HG03280 (cell line): ENCODE measurements around the gene ARHGAP44.
"Not testable (repeated sequence)": the region's sequence is repeated elsewhere in the genome, so short reads cannot be mapped to it uniquely, and the experiment has no call there.

Experiments
- ATAC-seq: cut with Tn5 transposase; IDR thresholded peaks from one replicate; pipeline ENCODE4 v1.9.1; 2021; ENCODE audit warnings: mild to moderate bottlenecking, moderate library complexity; ENCODE audit not compliant: unreplicated experiment

The ARHGAP44 gene

DNA sequence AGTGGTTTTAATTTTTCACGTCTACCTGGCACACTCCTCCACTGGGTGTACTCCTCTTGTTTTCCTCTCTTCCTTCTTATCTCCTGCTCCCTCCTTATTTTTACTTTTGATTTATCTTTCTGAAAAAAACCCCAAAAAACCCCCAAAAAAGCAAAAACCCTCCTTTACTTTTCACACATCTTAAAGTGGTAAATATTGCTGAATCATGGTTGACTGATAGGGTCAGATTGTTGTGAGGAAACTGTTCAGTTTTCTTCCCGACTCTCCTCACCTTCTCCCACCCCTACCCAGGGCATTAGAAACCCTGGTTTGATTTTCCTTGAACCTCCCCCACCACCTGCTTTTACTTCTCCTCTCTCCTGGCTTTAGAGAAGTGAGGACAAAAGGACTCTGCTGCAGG, 25.4 kb downstream of the ARHGAP44 start:
- no peak for ATAC-seq

DNA sequence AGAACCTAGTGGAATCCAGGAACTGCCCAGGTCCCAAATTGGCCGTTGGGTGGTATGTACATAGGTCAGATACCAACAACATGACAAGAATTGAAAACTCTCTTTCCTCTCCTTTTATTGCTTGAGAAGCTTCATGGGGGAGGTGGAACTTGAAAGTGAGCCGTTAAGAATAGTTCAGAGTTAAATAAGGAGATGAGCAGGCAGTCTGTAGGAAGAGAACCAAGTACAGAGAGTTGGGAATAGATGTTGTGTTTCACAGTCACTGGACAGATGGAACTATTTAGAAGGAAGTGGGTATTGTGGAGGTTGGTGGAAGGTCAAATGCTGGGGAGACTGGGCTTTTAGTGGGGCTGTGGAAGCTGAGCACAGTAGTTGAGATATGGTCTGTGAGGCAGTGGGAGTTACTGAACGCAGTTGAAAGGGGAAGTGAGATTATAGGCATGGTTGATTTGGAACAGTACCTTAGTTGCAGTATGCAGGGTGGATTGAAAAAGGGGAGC, 26.4 kb downstream of the ARHGAP44 start:
- peak; percentile 99 for ATAC-seq

DNA sequence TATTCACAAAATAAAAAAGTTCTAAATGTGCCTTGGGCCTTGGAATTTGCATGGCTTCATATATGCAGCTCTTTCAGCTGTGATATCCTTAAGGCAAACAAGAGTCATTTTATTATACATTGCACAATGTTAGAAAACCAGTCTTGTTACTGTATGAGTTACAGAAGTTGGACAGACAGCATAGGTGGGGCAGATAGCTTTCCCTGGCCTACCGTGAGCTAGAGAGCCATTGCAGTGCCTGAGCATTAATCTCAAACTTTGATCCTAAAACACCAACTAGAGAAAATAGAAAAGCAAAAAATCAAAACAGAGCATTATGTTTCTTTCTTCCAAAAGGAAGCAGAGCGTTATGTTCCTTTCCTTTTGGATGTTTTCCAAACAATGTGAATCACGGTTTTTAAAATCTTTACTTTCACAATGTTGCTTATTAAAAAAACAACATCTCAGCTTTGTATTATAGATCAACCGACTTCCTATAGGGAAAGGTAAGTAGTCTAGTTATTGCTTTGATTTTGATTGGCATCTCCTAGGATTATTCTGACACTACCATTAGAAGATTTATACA, 32.2 kb downstream of the ARHGAP44 start:
- ATAC-seq: no peak

DNA sequence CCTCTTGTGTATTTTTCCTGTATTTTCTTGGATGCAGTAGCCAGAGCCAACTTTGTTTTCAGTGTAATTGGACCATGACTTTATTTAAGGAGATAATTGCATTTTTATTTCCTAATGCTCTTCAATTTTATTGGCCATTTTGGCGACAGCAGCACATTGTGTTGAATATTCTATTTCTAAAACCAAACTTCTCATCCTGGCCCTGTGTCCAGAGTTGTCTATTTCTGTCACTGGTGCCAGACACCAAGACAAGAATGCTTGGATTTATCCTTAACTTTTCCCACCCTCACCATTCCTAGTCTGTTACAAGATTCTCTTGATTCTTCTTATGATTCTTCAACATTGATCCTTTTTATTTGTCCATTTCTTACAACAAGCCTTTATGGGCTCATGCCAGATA, 37.1 kb downstream of the ARHGAP44 start:
- ATAC-seq: no peak

DNA sequence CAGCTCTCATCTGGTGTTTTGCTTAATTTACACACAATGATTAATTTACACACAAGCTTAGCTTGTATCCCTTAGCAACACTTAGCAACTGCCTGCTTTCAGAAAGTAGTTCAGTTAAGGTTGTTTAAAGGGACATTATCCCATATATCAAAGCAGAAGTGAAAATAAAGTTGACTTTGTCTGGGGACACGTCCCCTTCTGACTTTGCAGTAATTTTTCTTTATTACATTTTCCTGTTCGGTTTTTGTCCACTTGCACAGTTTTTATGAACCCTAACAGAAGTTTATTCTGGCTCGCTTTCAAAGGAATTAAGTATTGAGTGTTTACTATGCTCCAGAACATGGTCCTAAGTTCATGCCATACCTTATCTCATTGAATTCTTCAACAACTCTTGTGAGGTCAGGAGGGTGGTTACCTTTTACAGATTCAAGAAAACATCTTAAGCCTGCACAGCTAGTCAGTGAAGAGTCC, 41.5 kb downstream of the ARHGAP44 start:
- ATAC-seq: no peak

DNA sequence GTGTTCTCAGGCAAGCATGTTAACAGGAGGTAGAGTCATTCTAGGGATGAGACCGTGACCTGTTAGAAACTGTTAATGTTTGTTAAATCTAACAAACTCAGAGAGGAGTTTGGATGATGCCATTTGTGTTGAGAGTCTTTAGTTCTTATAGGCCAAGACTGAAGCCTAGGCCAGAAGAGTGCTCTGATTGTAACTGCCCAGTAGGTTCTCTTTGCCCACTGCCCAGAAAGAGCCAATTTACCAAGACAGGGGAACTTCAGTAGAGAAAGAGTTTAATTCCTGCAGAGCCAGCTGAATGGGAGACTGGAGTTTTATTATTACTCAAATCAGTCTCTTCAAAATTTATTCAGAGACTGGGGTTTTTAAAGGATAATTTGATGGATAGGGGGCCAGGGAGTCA, 42.5 kb downstream of the ARHGAP44 start:
- no peak for ATAC-seq

DNA sequence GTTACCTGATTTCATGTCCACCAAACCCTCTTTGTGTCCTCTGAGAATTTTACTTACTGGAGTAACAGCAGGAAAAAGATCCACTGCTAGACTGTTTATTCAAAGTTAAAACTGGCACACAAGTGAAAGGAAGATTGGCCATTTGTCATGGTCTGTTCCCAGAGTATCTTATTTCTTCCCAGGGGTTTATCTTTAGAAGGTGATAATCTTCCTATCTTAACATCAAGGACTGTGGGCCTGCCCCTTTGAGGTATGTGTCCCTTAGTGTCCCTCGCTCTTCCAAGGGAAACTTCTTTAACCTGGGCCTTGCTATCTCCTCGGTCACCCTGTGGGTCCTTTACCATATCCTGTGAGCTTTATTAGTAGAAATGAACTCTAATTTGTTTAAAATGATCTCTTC, 49.7 kb downstream of the ARHGAP44 start:
- ATAC-seq: no peak

DNA sequence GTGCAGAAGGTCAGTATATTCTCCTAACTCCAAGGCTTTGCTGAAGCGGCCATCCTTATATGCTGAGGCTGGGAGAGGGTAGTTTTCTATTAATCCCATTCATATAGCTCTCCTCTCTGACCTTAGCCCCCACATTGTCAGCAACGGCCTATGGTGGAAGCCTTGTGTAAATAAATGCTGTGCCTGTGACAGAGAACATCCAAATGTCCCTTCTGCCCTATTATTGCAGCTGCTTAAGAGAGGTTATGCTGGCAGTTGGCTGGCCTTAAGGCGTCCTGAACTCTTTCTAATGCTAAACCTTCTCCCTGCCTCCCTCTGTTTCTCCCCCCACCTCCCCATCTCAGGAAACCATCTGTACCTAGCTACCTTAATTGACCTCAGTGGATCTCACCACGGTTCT, 53.6 kb downstream of the ARHGAP44 start:
- ATAC-seq: no peak

DNA sequence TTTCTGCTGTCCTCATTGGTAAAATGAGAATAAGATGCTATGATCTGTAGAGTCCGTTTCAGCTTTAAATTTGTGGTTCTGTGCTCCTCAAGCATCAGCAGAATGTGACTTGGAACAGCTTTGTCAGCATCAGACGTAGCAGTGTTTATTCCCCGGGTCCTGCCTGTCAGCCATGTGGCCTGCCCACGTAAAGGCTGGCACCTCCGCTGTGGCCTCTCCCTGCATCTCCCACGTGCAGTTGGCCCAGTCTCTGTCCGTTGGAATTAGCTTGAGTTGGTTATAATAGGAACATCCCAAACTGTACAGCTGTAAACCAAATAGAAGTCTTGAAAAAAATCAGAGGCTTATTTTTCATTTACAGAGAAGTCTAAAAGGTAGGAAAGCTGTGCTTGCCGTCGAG, 61.7 kb downstream of the ARHGAP44 start:
- no peak for ATAC-seq

DNA sequence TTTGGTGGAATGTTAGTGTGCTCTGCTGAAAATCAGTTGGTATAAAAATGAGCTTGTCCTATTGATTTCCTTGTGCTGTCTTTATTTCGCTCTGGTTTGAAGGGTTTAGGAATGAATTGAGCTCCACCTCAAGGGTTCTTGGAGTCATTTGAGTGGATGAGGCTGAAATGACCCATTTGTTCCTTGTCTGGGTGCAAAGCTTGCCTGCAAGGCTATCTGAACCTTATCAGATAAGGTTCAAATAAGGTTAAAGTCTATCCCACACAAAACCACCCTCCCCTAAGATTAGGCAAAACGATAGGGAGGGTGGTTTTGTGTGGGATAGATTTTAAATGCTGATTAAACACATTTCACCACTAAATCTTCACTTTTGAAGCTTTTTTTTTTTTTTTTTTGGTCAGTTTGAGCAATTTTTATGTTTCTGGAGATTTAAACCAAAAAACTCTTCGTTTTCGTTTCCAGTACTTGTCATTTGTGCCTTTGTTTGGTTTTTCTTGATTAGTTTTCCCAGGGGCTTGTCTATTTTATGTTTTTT, 62.7 kb downstream of the ARHGAP44 start:
- no peak for ATAC-seq

DNA sequence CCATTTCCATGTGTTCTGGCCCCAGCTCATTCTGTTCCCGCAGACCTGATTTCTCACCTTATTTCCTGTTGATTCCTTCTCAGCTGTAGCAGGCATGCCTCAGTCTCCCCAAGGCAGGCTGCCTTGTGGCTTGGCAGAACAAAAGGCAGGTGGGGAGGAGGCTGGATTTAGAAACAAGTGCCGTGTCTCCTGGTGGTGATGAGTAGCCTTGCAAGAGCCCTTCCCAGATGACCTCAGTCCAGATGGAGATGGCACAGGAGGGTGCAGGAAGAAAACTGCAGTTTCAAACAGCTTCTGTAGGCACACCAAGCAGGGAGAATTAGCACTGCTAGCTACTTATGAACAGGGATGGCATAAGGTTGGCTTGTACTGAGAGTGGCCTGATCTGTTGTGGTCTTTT, 64.6 kb downstream of the ARHGAP44 start:
- no peak for ATAC-seq

DNA sequence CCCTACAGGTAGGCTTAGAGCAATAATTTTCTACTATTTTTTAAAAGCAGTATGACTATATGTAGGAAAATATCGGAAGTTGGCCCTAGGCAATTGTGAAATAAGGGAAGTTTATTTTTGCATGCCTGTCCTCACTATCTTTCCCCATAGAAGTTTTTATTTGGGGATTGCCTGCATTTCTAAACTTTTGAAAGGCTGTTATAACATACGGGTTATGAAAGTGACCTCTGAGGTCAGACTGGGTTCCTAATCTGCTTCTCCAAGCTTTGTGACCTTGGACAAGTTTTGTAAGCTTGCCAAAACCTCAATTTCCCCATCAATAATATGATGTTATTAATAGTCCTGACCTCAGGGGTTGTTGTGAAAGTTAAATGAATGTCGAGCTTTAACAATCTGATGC, 67.1 kb downstream of the ARHGAP44 start:
- ATAC-seq: no peak

DNA sequence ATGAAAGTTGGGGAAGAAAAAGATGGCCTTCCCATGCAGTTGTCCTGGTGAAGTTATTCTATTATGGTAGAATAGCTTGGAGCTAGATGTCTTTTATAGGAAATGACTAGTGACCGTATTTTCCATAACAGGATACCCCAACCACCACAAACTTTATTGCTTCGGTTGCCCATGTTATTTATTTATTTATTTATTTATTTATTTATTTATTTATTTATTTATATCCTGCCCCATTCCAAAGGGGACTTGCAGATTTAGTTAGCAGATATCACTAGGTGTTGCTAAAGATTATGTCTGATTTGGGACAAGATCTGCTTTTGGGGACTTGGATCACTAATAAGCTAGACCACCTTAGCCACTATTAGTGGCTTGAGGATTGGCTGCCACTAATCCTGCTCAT, 68.3 kb downstream of the ARHGAP44 start:
- no peak for ATAC-seq

DNA sequence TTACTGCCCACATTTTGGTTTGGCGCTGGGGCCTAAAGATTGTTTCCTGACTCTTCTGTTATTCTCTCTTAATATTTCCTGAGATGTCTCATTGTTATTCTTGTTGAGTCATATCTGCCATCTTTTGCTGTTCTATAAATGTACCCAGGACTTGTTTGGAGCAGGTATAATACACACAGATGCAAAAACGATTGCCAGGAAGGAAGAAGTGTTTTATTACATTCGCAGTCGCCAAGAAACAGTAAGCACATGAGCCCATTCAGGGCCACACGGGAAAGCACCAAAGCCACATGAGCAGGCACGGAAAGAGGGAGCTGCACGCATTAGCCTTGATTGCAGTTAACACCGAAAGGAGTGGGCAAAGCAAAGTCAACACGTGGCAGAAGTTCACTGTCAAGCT, 70.2 kb downstream of the ARHGAP44 start:
- ATAC-seq: peak; percentile 75

DNA sequence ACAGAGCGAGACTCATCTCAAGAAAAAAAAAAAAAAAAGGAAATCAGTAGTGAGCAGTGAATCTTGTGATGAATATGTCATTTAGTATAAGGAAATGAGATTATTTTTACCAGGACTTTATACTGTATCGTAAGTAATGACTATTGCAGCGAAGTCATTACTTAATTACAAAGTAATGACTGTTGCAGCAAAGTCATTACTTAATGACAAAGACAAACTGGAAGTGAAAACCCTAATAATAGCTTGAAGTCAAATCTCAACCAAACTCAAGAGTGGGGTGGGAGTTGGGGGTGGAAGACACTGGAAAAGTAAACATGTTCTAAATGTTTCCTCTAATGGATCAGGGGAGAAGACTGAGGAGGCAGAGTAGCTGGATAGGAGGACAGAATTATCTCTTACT, 76.5 kb downstream of the ARHGAP44 start:
- ATAC-seq: no peak

DNA sequence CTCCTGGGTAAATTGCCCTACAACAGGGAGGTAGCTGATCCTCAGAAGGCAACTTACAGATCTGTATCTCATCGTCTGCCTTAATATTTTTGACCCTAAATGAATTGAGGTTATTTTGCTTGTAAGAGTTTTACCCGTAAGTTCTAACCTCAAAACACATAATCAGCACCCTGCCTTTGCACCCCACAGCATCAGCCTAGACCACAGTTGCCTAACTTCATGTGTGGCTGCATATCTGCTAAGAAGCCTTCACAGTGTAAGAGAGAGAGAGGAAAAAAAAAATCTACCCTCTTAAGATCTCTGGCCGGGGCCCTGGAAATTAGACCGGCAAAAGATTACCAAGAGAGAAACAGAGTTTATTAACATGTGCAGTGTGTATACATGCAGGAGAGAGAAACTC, 76.9 kb downstream of the ARHGAP44 start:
- no peak for ATAC-seq

DNA sequence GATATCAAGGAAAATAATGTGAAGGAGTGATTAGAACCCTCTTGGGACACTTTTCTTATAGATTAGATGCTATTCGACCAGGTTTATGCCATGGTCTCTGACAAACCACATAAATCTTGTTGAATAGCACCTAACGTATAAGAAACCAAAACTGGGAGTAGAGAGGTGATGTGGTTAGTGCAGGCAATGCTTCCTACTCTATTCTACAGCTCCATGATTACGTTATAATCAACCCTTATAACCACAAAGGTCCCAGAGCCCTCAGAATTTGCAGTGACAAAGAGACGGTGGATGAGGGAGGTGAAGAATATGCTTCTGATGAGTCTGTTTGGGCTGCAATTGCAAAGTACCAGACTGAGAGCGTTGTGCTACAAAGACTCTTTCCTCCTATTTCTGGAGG, 78.4 kb downstream of the ARHGAP44 start:
- ATAC-seq: no peak

DNA sequence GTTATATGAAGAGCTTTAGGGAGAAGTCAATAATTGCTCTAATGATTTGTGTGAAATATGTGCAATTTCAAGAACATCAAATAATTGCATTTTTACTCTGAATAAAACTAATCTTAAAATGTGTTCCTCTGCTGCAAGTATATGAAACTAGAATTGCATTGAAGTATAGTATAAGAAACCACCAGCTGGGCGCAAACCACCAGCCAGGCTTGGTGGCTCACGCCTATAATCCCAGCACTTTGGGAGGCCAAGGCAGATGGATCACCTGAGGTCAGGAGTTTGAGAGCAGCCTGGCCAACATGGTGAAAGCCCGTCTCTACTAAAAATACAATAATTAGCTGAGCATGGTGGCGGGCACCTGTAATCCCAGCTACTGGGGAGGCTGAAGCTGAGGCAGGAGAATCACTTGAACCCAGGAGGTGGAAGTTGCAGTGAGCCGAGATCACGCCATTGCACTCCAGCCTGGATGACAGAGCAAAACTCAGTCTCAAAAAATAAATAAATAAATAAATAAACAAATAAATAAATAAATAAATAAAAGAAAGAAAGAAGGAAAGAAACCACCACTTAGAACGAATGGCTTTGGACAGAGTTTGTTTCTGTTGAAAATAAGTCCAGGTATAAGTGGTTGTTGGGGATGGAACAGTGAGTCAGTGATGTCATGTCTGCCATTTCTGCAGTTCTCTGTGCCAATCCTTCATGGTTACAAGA, 84.3 kb downstream of the ARHGAP44 start:
- not testable (repeated sequence) for ATAC-seq

DNA sequence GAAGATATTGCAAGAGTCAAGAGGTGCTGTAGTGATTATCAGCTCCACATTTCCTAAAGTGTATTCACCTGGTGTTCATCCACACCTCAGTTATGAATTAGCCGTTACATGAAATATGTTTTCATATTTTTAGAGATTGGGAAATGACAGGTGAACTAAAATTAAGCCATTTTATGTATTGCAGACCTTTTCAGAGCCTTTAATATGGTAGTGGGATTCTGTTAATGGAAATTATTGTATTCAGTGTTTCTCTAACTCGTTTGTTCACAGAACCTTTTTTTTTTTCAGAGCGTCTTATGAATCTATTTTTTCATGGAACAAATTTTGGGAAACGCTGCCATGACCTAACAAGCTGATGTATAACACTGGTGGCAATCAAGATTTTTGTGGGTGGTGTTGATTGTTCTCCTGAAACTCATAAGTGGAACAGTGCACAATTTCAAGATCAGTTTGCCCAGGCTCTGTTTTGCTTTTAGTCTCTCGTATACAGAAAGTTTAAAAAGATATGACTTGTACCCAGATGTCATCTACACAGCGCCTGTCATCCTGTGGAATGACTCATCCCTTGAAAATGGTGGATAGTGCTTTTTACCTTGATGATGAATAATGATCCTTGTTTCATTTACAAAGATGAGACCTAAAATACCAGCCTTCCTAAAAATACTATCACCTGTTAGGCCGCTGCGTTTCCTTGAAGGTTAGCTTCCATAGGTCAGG, 88.8 kb downstream of the ARHGAP44 start:
- no peak for ATAC-seq

DNA sequence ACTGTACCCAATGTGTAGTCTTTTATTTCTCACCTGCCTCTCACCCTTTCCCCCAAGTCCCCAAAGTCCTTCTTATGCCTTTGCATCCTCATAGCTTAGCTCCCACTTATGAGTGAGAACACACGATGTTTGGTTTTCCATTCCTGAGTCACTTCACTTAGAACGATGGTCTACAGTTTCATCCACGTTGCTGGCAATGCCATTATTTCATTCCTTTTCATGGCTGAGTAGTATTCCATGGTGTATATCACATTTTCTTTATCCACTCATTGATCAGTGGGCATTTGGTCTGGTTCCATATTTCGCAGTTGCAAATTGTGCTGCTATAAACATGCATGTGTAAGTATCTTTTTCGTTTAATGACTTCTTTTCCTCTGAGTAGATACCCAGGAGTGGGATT, 89.8 kb downstream of the ARHGAP44 start:
- ATAC-seq: not testable (repeated sequence)

DNA sequence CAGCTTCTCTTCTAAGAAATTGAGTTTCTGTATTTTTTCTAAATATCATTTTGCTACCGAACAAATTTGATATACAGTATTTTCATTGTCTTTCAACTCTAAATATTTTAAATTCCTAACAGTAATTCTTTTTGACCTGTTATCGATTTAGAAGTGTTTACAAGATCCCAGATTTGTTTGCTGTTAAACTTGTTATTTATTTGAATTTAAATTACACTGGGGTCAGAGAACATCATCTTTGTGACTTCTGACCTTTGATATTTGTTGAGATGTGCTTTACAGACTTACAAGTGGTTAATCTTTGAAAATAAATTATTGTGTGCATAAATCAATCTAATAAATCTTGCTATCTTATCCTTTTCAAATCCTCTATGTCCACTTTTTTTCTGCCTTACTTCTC, 94.2 kb downstream of the ARHGAP44 start:
- ATAC-seq: no peak

DNA sequence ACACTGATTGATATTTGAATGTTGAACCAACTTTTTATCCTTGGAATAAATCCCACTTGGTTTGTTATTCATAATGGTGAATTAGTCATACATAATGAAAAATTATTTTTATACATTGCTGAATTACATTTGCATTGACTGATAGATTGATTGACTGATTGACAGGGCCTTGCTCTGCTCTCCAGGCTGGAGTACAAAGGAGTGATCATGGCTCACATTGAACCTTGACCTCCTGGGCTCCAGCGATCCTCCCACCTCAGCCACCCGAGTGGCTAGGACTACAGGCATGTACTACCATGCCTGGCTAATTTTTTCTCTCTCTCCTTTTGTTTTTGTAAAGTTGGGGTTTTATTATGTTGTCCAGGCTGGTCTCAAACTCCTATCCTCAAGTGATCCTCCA, 97.8 kb downstream of the ARHGAP44 start:
- no peak for ATAC-seq
